ENCODE results near the gene SLC5A10.

- TF ChIP-seq CTCF (IDR thresholded peaks at IDR 0.05) (no peak), POLR2A (IDR thresholded peaks at IDR 0.05) (no peak)
Measured at GRCh38 chr17:18953231-18953728, 1.3 kb downstream of the SLC5A10 start.
